GM20431 (cell line): ENCODE results near the gene UQCRFS1.
"Not testable (repeated sequence)": the region's sequence is repeated elsewhere in the genome, so short reads cannot be mapped to it uniquely, and the experiment has no call there.

ENCODE experiments used
- in situ Hi-C: fragments of 300-500 bp; cut with MseI, MboI; formaldehyde crosslinking; loops from one replicate; pipeline ENCODE4 v1.15.0; 2020; ENCODE audit warnings: low sequenced_read_pairs; ENCODE audit not compliant: unreplicated experiment

The UQCRFS1 gene

DNA sequence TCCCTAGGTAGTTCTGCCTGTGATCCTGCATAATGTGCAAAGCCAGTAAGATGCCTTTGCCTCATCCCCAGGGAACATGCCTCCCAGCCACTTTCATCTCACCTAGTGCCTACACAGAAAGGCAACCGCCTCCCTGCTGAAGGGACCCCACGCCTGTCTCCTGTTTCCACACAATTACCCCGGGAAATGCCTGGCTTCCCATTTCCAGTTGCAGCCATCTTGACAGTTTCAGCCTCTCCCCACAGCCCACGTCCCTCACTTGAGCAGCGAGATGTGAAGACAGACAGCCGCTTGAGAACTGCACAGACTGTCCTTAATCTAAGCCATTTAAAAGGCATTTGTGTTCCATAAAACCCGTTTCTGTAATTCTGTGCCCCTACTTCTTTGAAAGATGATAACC is 4.7 kb upstream of the UQCRFS1 start:
- in situ Hi-C loops = no loop called here

DNA sequence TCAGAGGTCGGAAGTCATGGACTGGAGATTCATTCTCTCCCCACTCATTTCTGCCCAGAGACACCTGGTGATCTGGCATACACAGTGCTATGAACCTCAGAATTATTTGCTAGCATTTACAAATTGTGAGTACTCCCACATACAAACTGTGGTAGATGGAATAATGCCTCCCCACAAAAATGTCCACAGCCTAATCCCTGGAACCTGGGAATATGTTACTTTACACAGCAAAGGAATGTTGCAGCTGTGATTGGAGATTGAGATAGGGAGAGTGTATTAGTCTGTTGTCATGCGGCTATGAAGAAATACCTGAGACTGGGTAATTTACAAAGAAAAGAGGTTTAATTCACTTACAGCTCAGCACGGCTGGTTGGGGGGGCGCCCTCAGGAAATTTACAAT is 3.1 kb upstream of the UQCRFS1 start:
- in situ Hi-C loops = no loop called here

DNA sequence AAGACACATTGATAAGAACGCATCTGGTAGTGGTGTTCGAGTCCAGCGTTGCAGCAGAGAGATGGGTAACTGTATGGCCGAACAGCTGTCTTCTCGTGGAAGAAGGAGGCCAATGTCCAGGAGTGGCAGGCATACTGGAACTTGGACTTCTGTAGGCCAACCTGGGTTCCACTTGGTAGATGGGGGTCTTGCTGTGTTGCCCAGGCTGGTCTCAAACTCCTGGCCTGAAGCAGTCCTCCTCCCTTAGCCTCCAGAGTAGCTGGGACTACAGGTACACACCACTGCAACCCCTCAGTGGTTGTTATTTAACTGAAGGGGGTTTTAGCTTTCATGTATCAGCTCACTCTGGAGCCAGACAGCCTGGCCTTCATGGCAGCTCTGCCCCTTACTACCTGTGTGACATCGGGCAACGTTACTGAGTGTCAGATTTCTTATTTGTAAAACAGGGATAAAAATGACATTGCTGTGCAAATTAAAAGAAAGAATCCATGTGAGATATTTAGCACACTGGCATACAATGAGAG is 2.4 kb upstream of the UQCRFS1 start:
- in situ Hi-C loops = no loop called here

DNA sequence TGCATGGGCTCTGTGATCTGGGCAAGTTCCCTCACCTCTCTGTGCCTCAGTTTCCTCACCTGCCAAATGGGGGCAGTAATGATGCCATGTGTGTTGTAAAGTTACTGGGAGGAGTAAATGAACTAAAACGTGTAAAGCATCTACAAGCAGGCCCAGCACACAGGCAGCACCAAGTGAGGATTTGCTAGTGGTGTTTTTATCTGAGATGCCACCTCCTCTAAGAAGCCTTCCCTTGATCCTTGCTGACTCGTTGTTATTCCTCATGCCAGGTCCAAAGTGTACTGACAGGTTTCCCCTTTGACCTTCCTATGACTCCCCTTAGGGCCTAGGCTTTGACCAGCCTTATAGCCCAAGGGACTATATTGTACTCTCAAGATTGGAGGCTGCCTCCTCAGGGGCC is 1.5 kb upstream of the UQCRFS1 start:
- in situ Hi-C loops = no loop called here

DNA sequence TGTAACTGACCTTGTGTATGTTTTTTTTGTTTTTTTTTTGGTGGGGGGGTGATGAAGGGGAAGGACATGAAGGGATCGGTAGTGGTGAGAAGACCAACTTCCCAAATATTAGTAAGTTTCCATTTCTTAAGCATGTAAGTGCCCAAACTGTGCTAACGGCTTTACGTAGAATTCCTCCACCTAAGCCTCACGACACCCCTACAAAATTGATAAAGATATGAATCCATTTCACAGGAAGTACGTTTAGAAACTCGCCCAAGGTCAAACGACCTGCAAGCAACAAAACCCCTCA is 649 bp downstream of the UQCRFS1 start:
- in situ Hi-C loops = no loop called here

DNA sequence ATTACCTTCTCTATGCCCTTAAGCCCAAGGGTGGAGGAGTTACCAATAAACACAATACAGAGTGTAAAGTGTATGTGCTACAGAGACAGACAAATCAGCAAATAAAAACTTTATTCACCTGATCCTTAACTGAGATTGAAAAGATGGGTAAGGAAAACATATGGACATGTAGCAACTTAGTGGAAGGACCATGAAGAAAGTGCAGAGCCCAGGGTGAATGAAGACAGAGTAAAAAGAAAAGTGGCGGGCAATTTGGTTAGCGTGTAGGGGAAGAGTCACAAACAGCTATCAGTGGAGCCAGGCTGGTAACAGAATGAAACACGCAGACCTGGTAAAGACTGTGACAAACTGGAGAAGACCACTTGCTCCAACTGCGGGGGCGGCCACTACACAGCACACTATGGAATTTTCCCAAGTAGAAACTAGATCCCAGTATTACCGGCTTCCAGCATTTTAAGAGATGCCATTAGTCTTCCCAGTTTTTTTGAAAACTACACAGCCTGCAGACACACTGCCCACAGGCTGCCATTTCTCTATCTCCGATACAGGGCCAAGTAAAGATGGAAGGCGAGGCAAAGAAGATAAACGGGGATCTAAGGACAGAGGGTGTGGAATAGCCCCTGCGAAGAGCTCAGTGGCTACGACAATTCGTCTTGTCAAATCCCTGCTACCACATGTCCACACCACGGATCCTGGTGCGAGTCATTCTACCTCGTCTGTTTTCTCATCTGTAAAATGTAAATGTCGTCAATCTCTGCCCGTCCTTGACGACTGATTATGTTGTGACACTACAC is 1.2 kb downstream of the UQCRFS1 start:
- in situ Hi-C loops = no loop called here

DNA sequence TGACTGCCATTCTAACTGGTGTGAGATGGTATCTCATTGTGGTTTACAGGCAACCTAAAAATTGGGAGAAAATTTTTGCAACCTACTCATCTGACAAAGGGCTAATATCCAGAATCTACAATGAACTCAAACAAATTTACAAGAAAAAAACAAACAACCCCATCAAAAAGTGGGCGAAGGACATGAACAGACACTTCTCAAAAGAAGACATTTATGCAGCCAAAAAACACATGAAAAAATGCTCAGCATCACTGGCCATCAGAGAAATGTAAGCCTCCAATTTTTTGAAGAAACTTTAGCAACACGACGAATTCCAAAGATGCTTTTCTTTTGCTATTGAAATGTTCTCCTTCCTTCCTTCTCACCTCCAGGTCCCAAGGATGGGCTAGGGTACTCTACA is 1.9 kb downstream of the UQCRFS1 start:
- in situ Hi-C loops = not testable (repeated sequence)

DNA sequence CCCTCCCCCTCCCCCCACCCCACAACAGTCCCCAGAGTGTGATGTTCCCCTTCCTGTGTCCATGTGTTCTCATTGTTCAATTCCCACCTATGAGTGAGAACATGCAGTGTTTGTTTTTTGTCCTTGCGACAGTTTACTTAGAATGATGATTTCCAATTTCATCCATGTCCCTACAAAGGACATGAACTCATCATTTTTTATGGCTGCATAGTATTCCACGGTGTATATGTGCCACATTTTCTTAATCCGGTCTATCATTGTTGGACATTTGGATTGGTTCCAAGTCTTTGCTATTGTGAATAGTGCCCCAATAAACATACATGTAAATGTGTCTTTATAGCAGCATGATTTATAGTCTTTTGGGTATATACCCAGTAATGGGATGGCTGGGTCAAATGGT is 2.4 kb downstream of the UQCRFS1 start:
- in situ Hi-C loops = not testable (repeated sequence)

DNA sequence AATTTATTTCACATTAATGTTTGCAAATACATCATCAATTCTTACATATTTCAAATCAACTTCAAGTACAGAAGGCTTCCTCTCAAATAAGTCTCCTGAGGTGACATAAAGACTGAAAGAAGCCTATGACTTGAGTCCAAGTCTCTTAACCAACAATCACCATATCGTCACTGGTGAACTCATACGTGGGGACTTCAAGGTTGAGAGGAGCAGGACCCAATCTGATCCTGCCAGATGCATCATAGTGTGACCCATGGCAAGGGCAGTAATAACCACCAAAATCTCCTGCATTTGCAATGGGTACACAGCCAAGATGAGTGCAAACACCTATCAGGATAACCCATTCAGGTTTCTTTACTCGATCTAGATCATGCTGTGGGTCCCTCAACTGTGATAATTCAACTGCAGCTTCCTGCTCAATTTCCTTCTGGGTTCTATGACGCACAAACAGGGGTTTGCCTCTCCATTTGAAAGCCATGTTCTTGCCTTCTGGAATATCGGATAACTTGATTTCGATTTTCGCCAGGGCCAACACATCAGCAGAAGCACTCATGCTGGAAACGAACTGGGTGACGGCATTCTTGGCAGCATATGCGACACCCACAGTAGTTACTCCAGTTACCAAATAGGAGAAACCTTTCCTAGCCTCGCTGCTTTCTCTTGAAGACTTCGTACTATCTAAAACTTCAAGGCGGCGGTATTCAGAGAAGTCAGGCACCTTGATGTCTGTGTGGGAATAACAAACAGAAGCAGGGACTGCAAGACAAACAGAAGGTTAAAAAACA is 5.4 kb downstream of the UQCRFS1 start:
- in situ Hi-C loops = not testable (repeated sequence)

DNA sequence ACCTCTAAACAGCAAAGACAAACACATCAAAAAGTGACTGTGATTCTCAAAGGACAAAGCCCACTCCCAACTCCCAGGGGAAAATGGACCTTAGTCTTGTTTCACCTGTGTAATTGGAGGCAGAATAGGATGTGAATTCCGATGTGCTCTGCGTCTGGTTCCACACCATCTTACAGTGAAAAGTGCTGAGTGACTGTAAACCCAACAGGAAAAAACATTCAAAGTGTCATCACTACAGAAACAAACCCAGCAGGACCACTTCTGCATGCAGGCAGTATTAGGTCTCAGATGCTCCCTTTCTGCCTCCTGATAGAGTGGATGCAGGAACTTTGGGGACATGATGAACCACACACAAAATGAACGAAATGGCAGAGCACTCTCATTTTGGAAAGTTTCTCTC is 6.5 kb downstream of the UQCRFS1 start:
- in situ Hi-C loops = no loop called here

DNA sequence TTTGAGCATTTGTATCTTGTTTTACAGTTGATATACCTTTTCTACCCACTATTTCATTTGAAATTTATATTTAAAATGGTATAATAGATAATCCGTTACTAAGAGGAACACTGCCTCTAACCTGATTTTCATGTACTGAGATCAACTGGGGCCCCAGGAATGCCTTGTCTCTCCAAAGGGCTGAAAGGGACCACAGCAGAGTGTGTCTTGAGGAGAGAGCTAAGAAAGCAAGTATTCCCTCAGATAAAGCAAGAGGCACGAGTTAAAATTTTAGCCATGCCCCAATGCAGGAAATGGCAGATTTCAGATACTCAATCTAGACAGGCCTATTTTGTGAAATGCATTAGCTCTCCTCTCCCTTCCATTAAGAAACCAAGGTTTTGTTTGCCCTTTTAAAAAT is 10.7 kb downstream of the UQCRFS1 start:
- in situ Hi-C loops = no loop called here

DNA sequence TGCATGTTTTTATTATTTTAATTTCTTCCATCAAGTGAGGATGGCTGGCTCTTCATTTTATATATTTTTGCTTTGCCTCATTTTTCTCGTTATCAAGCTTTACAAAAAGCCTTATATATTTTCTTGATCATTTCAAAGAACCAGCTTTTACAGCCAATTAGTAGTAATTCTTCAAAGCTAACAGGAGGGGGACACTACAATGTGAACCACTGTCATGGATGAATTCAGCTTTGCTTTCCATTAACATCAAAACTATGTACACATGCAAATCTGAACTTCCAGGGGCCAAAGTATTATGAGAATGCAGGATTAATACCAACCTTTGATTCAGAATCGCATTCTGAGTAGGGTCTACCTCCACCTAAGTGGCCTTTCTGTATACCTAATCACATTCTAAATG is 11.1 kb downstream of the UQCRFS1 start:
- in situ Hi-C loops = no loop called here

DNA sequence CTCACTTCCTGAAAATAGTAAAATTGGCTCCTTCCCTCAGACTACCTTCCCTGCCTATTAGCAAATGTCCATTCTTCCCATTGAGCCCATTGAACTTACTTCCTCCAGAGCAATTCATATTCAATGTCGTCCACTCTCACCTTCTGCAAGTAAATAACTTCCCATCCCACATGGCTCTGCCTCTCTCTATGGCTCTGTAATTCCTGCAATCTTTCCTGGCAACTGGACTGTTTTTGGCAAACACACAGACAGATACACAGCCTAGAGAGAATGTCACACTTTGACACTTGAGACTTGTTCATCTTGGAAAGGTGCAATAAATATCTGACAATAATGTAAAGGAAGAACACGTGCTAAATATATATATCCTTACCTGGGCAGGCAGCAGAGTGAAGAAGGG is 18.3 kb downstream of the UQCRFS1 start:
- in situ Hi-C loops = no loop called here

DNA sequence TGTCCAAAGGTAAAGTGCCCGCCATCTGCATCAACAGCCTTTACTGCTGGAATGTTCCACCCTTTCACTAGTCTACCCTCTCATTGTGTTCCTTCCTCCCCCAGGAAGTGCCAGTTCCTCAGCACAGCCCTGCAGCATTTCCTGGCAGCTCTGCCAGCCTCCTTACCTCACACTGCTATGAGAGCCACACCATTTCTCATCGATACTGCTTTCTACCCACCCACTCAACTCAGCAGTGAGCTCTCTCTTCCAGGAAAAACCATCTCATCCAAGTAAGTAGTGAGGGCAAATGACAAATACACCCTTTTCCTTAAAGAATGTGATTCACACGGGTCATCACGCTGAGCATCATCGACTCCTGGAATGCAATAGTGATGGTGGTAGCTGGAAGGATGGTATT is 19.8 kb downstream of the UQCRFS1 start:
- in situ Hi-C loops = no loop called here

DNA sequence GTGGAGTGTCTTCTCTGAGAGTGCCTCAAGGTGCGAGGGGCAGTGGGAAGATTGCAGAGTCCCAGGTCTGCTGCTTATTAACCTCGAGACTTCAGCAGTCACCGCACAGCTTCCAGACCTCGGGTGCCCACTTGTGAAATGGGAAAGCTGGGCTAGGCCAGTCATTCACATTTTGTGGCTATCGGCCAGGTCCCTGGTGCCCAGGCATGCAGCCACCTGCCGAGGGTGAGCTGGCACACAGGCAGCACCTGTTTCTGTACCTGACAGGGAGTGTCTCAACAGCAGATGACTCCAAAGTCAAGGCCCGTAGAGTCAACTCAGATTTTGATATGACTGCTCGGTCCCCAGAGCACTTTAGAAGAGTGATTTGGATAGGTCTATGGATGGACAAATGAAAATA is 21.9 kb downstream of the UQCRFS1 start:
- in situ Hi-C loops = no loop called here

DNA sequence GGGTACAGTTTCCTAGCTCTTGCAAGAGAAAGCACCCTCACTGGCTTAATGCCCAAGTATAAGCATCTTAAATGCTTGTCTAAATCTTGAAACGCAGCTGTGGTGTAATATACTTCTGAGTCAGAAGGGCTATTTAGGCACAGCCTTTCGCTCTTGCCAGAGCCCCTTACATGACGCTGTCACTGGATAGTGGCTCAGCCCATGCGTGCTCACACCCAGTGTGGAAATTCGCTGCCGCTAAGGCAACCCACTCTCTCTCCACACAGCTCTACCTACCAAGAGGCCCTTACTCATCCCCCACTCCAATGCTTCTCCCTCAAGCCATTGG is 24.0 kb downstream of the UQCRFS1 start:
- in situ Hi-C loops = no loop called here

DNA sequence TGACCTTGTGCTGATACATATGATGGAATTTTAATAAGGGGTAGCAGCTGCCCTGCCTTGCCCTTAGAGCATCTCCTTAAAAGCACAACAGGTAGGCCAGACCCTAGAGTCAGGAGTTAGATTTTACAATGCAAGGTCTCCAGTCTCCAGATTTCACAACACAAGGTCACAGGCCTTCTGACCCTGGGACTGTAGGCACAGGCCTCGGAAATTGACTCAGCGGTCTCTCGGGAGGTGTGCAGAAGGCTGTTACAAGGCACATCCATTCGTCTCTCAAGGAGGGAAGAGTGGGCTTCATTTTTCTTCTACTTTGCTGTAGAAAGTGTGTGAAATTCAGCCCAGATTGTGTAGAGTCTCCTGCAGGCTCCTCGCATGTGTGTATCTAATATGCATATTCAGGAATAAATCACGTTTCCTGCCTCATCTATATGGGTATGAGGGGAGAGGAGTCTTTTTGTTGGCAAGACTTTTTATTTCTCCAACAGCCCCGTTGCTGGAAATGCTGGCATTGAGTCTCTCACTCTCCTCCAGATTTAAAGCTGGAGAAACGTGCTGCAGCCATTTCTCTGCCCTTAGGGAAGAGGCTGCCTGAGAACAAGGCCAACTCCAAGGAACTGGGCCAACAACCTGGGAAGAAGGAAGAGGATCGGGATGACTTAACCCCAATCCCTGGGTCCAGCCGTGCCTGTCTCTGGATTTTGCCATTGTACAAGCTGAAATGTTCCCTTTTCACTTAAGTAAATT is 24.5 kb downstream of the UQCRFS1 start:
- in situ Hi-C loops = no loop called here

DNA sequence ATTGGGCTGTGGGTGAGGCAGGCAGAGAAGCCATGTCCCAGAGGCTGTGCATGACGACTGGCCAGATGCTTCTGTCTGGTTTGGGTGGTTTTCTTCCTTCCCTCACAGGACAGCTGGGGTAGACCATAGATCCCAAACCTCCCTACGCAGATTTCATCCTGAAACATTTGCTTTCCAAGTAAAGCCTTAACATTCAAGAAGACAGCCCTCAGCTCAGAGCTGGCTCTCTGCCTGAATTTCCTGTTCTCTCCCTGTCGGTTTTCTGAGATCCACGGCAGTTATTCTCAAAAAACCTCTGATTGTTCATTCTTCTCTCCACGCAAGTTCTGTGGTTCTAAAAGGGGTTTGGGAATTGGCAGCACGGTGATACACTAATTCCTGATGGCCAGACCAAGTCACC is 25.3 kb downstream of the UQCRFS1 start:
- in situ Hi-C loops = no loop called here

DNA sequence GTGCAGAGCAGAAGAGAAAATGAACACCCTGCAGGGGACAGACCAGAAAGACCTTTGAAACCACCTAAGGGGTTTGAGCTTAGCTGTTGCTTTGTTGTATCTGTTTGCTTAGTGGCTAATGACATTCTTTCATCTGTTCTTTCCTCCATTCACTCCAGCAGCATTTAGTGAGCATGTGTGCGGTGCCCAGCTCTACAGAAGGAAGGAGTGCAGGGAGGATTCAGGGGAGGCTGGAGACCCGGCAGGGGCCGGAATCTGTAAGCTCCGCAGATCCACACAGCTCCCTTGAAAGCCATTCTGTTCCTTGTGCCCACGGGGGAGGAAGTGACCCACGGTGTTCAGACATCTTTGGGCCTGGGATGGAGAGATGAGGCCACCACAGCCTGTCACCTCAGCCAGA is 27.5 kb downstream of the UQCRFS1 start:
- in situ Hi-C loops = no loop called here

DNA sequence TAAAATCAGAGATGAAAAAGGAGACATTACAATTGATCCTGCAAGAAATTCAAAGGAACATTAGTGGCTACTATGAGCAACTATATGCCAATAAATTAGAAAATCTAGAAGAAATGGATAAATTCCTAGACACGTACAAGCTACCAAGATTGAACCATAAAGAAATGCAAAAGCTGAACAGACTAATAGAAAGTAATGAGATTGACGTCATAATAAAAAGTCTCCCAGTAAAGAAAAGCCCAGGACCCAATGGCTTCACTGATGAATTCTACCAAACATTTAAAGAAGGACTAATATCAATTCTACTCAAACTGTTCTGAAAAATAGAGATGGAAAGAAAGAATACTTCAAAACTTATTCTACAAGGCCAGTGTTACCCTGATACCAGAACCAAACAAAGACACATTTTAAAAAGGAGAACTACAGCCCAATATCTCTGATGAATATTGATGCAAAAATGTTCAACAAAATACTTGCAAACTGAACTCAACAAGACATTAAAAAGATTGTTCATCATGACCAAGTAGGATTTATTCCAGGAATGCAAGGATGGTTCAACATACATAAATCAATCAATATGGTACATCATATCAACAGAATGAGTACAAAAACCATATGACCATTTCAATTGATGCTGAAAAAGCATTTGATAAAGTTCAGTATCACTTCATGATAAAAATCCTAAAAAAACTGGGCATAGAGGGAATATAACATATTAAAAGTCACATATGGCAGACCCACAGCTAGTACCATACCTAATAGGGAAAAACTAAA is 35.8 kb downstream of the UQCRFS1 start:
- in situ Hi-C loops = no loop called here
